22Rv1 (cell line): ENCODE data around the gene SMIM30.

ENCODE experiments used
- H3K27ac ChIP-seq: fragments of 450-650 bp; 2 replicates; pipeline ENCODE4 v1.5.1; 2017
- CTCF ChIP-seq: fragments of 450-650 bp; IDR thresholded peaks from 2 replicates; pipeline ENCODE4 v1.5.1; 2017; ENCODE audit warnings: mild to moderate bottlenecking
- ZFX ChIP-seq: fragments of 450-650 bp; IDR thresholded peaks from 2 replicates; pipeline ENCODE4 v1.6.1; 2017; ENCODE audit warnings: antibody characterized with exemption, borderline replicate concordance

Gene SMIM30

GRCh38 chr7:113086431-113086888, 31.9 kb downstream of the SMIM30 start, which contains the start of gene GPR85:
GPR85 (minus strand) TSS chr7:113086827; CDS start chr7:113084721, 2,106 bp downstream.
- no peak for TF ChIP-seq CTCF
- no peak for TF ChIP-seq ZFX
- peak within 1 kb of the TSS; percentile 77 for H3K27ac ChIP-seq

- TF ChIP-seq CTCF (no peak), ZFX (no peak)
Observed at GRCh38 chr7:113085781-113086390, 32.5 kb downstream of the SMIM30 start.

GRCh38 chr7:113084496-113085172, 33.7 kb downstream of the SMIM30 start:
- TF ChIP-seq ZFX (no peak), CTCF (no peak)
- no peak overlapping the region for H3K27ac ChIP-seq

More at GRCh38 chr7:113085781-113086390, 32.5 kb downstream of the SMIM30 start:
- no peak overlapping the region for H3K27ac ChIP-seq

- TF ChIP-seq CTCF (no peak), ZFX (no peak)
- H3K27ac ChIP-seq, result no peak overlapping the region
Observed at GRCh38 chr7:113083816-113084495, 34.4 kb downstream of the SMIM30 start.

- H3K27ac ChIP-seq, result no peak overlapping the region
- TF ChIP-seq ZFX (no peak), CTCF (no peak)
Observed at GRCh38 chr7:113083132-113083815, 35.1 kb downstream of the SMIM30 start.

- no peak overlapping the region for H3K27ac ChIP-seq
- TF ChIP-seq CTCF (no peak), ZFX (no peak)
Observed at GRCh38 chr7:113078331-113078730, 40.0 kb downstream of the SMIM30 start.
